Measurements from ENCODE around the gene ZNF319. TPM values are rescaled to one million over a fixed set of nuclear protein-coding genes. Genes with fewer than 3 reads are reported as not detected.

ZNF319 gene
- total and polyA plus RNA-seq, 2 of the 4 experiments (the other 2 are of a cell fraction): 0.90 to 6.3 TPM

DNA sequence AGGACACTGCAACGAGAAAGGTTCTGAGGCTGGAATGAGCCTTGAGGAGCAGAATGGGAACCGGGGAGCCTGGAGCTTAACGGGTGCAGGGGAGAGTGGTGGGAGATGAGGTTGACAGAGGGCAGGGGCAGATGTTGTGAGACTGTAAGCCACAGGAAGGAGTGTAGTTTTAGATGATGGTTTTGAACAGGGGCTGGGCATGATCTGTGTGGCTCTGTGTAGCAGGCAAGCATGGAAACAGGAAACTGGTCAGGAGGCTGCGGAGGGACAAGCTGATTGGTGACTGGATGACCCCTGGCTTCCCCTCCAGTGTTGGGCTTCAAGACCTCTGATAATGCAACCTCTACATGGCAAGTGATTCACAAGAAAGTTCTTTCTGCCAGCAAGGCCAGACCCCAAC, 28.2 kb downstream of the ZNF319 start:
- no peak overlapping the region for H2BK5ac ChIP-seq (ENCODE audit: low read depth, low read length, poor library complexity, severe bottlenecking)
- no peaks in the 10 kb centered on the region for H3K4me1 ChIP-seq (ENCODE audit: control insufficient read depth, insufficient read depth, low read length)
- H4K5ac ChIP-seq (ENCODE audit: low read depth, low read length): no peak overlapping the region
- ATAC-seq (ENCODE audit: low read depth): no peak
- POLR2A ChIA-PET (ENCODE audit: unreplicated experiment): no interaction called here
- no peaks in the 10 kb centered on the region for H3K36me3 ChIP-seq (ENCODE audit: control insufficient read depth, insufficient read depth, low read length)
- no peak overlapping the region for H2AFZ ChIP-seq (replicated peaks; ENCODE audit: low read length, poor library complexity)
- in situ Hi-C loops (cut with MboI; ENCODE audit: low sequenced_read_pairs) (no loop called here), intact Hi-C loops (cut with micrococcal nuclease) (no loop called here), dilution Hi-C loops (cut with HindIII; ENCODE audit: low sequenced_read_pairs, unreplicated experiment) (no loop called here)
- no peaks in the 10 kb centered on the region for H4K20me1 ChIP-seq (ENCODE audit: insufficient read depth, low read length)
- H2BK15ac ChIP-seq (ENCODE audit: low read depth, low read length): no peak overlapping the region
- no peak overlapping the region for H2AK9ac ChIP-seq (replicated peaks; ENCODE audit: low read depth, low read length, poor library complexity)
- WGBS, 2 experiments (ENCODE audit: extremely low coverage in 2 of 2, insufficient read length in 1 of 2): 39% methylated on average over 2 of the region's 4 CpGs; no CpG with 5 or more reads in 1 of the 2 experiments
- H2BK20ac ChIP-seq (ENCODE audit: low read depth, low read length): no peak overlapping the region
- H3K9ac ChIP-seq (ENCODE audit: low read depth, low read length): no peak overlapping the region
- H3K9me3 ChIP-seq (ENCODE audit: control insufficient read depth, insufficient read depth, low read length): peaks cover 2% of the 10 kb centered on the region; the same call in 1 of the 2 replicates
- no peaks in the 10 kb centered on the region for H3K9me1 ChIP-seq (ENCODE audit: insufficient read depth, low read length)
- no peak overlapping the region for H3K56ac ChIP-seq (ENCODE audit: extremely low read depth, insufficient read depth, low read length)
- no peak overlapping the region for H3K18ac ChIP-seq (ENCODE audit: low read depth, low read length)
- no peak overlapping the region for H3K14ac ChIP-seq (replicated peaks; ENCODE audit: low read depth, low read length)
- H3K4ac ChIP-seq (ENCODE audit: low read depth, low read length): no peak overlapping the region
- no TSS peak for BruUV-seq (replicated peaks)
- H3K27me3 ChIP-seq (ENCODE audit: control insufficient read depth, insufficient read depth, low read length): peaks cover 51% of the 10 kb centered on the region
- no peak overlapping the region for H3K23ac ChIP-seq (ENCODE audit: low read depth, low read length)
- no peak overlapping the region for H3K27ac ChIP-seq (ENCODE audit: insufficient read depth, low read length)
- no peak overlapping the region for H3K4me3 ChIP-seq (ENCODE audit: insufficient read depth, low read depth, low read length)
- H2AK5ac ChIP-seq (ENCODE audit: low read depth, low read length): no peak overlapping the region
- H2BK120ac ChIP-seq (ENCODE audit: low read depth, low read length): no peak overlapping the region
- TF ChIP-seq, protein P1, sequence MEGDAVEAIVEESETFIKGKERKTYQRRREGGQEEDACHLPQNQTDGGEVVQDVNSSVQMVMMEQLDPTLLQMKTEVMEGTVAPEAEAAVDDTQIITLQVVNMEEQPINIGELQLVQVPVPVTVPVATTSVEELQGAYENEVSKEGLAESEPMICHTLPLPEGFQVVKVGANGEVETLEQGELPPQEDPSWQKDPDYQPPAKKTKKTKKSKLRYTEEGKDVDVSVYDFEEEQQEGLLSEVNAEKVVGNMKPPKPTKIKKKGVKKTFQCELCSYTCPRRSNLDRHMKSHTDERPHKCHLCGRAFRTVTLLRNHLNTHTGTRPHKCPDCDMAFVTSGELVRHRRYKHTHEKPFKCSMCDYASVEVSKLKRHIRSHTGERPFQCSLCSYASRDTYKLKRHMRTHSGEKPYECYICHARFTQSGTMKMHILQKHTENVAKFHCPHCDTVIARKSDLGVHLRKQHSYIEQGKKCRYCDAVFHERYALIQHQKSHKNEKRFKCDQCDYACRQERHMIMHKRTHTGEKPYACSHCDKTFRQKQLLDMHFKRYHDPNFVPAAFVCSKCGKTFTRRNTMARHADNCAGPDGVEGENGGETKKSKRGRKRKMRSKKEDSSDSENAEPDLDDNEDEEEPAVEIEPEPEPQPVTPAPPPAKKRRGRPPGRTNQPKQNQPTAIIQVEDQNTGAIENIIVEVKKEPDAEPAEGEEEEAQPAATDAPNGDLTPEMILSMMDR (conservative IDR thresholded peaks at IDR 0.05; ENCODE audit: low read depth, low read length): no peak
- TF ChIP-seq, protein P2, sequence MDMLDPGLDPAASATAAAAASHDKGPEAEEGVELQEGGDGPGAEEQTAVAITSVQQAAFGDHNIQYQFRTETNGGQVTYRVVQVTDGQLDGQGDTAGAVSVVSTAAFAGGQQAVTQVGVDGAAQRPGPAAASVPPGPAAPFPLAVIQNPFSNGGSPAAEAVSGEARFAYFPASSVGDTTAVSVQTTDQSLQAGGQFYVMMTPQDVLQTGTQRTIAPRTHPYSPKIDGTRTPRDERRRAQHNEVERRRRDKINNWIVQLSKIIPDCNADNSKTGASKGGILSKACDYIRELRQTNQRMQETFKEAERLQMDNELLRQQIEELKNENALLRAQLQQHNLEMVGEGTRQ (IDR thresholded peaks at IDR 0.05; ENCODE audit: low read depth, low read length): no peak
- no peak for TF ChIP-seq SMC3 (IDR thresholded peaks at IDR 0.05; ENCODE audit: low read depth, low read length)
- TF ChIP-seq FOS (IDR thresholded peaks at IDR 0.05; ENCODE audit: low read depth, low read length): no peak
- no peak for TF ChIP-seq MXI1 (IDR thresholded peaks at IDR 0.05; ENCODE audit: borderline replicate concordance, low read depth, low read length)
- no peak for TF ChIP-seq POLR2A (IDR thresholded peaks at IDR 0.05; ENCODE audit: low read depth, low read length)
- TF ChIP-seq RCOR1 (IDR thresholded peaks at IDR 0.05; ENCODE audit: insufficient replicate concordance, low read length): no peak
- TF ChIP-seq MAZ (IDR thresholded peaks at IDR 0.05; ENCODE audit: borderline replicate concordance, low read depth, low read length): no peak
- TF ChIP-seq CHD1 (IDR thresholded peaks at IDR 0.05; ENCODE audit: low read depth, low read length): no peak
- no peak for TF ChIP-seq RFX5 (IDR thresholded peaks at IDR 0.05; ENCODE audit: low read depth, low read length)
- TF ChIP-seq CEBPB (IDR thresholded peaks at IDR 0.05; ENCODE audit: low read depth, low read length): no peak
- TF ChIP-seq MAFK (IDR thresholded peaks at IDR 0.05; ENCODE audit: low read depth, low read length): no peak
- no peak for TF ChIP-seq RAD21 (IDR thresholded peaks at IDR 0.05; ENCODE audit: low read length)
- no peak for TF ChIP-seq BHLHE40 (IDR thresholded peaks at IDR 0.05; ENCODE audit: low read depth, low read length)
- TF ChIP-seq NFE2L2 (IDR thresholded peaks at IDR 0.05; ENCODE audit: low read depth, low read length): no peak
- TF ChIP-seq, protein P3, sequence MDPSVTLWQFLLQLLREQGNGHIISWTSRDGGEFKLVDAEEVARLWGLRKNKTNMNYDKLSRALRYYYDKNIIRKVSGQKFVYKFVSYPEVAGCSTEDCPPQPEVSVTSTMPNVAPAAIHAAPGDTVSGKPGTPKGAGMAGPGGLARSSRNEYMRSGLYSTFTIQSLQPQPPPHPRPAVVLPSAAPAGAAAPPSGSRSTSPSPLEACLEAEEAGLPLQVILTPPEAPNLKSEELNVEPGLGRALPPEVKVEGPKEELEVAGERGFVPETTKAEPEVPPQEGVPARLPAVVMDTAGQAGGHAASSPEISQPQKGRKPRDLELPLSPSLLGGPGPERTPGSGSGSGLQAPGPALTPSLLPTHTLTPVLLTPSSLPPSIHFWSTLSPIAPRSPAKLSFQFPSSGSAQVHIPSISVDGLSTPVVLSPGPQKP (IDR thresholded peaks at IDR 0.05; ENCODE audit: borderline replicate concordance, low read depth, low read length): no peak
- no peak for DNase-seq
- H4K91ac ChIP-seq (ENCODE audit: insufficient read depth, low read depth, low read length): no peak overlapping the region
- CTCF ChIA-PET: no interaction called here
- H3K4me2 ChIP-seq (ENCODE audit: low read depth, low read length): no peak overlapping the region
- no peak overlapping the region for H4K8ac ChIP-seq (ENCODE audit: low read depth in 2 of 2, low read length in 2 of 2)
- H3K79me1 ChIP-seq (ENCODE audit: low read depth in 1 of 2, low read length in 2 of 2): no peaks in the 10 kb centered on the region
